Esophagus mucosa (tissue), 1 donor: ENCODE data around the gene KDM2B. TPM values are rescaled to one million over a fixed set of nuclear protein-coding genes. Genes with fewer than 3 reads are reported as not detected.
"Not testable (repeated sequence)": the region's sequence is repeated elsewhere in the genome, so short reads cannot be mapped to it uniquely, and the experiment has no call there.

ENCODE experiments used
- ATAC-seq: fragments of 200-7000 bp; cut with Tn5 transposase; one replicate; pipeline ENCODE4 v1.9.1; 2020
- total RNA-seq: library from RNA; stranded (reverse); gene quantifications from one replicate; pipeline ENCODE4 v1.2.4, GENCODE V29; 2023
- donor health status: DM: yes; HTN: yes; CAD: no.

Gene KDM2B
- 20.0 TPM for total RNA-seq

DNA sequence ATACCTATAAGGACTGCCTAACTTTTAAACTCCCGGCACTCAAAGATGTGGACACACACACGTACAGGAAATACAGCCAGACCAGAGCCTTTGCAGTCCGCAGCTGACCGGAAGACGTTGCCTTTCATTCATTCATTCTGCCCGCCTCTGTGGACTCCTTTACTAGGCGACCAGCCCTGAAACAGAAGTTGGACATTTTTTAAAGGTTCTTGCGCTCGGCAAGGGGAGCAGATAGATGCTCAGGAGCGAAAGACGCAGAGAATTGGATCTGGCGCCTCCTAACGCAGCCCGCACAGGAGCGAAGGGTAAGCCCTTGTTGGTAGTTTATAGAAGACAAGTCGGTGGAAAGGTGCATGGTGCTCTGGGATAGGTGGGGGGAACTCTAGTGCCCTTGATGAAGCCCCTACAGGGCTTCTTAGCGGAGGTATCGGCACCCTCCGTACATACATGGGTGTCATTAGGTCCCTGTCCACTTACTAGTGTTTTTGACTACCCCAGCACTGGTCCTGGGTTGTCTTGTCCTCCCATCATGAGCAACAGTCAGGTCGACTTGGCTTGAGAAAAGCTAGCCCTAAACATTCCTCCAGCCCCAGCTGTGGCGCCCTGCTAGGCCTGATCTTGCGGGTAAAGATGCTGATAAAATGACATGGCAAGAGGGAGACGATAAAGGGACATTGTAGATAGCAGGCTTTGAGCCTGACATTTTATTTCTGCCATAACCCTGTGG, at the start of gene KDM2B:
Gene KDM2B, minus strand, starts transcription at position 65 of the 727 bp plus-strand sequence. CDS start 112 bp downstream, outside the sequence.
- ATAC-seq, result no peak

DNA sequence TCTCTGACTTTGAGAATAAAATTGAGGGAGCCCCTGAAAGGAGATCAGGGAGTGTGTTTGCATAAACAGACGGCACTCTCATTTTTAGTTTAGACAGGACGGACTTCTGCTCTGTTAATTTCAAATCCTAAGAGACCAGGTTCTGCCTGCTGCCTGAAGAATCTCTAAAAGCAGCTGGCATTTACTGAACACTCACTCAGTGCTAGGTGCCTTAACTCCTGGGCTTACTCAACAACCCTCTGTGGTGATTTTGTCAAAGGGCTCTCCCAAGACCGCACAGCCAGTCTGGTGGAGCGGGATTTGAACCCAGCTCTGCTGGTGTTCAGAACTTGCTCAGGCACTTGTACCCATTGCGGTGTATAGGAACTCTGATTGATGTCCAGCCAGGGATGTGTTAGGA, 47.7 kb upstream of the KDM2B start:
- ATAC-seq, result no peak

DNA sequence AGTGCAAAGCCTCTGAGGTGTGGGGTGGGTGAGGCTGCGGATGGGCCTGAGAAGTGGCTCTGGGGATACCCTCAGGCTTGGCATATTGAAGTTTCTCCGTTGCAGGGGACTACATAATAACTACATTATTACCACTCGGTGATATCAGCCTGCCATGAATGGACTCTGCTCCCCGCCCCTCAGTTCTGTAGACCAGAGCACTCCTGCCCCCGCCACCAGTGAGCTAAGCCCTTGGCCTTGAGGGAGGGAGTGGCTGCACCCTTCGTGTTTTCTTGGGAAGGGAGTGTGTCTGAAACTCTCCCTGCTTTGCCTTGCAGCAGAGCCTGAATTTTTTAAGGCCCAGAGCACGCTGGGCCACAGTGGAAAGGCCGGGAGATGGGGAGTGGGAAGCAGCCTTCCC, 47.2 kb upstream of the KDM2B start:
- ATAC-seq, result no peak

DNA sequence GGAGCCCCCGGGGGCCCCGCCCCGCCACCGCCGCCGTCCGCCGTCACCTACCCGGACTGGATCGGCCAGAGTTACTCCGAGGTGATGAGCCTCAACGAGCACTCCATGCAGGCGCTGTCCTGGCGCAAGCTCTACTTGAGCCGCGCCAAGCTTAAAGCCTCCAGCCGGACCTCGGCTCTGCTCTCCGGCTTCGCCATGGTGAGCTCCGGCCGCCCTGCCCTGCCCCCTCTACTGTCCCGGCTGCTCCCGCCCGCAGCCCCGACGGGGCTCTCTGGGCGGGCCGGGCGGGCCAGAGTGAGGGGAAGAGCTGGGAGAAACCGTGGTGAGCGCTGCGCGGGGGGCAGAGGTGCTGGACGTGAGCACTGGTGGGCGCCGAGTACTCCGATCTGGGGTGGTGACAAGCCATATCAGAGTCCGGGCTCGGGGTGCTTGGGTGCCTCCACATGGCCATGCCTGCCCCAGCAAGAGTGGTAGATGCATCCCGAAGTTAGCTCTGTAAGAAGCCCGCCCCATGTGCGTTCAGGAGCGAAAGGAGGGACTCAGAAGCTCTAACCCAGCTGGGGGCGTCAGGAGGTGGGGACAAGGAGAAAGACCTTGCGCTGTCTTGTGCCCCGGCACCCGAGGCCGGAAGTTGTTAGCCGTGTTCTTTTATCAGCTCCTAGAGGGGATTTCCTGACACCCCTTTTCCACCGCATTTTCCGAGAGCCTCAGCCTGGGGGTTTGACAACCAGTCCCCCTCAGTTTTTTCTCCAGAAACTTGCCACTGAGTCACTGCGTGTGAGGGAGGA, 46.2 kb upstream of the KDM2B start:
- ATAC-seq, result peak; percentile 36

DNA sequence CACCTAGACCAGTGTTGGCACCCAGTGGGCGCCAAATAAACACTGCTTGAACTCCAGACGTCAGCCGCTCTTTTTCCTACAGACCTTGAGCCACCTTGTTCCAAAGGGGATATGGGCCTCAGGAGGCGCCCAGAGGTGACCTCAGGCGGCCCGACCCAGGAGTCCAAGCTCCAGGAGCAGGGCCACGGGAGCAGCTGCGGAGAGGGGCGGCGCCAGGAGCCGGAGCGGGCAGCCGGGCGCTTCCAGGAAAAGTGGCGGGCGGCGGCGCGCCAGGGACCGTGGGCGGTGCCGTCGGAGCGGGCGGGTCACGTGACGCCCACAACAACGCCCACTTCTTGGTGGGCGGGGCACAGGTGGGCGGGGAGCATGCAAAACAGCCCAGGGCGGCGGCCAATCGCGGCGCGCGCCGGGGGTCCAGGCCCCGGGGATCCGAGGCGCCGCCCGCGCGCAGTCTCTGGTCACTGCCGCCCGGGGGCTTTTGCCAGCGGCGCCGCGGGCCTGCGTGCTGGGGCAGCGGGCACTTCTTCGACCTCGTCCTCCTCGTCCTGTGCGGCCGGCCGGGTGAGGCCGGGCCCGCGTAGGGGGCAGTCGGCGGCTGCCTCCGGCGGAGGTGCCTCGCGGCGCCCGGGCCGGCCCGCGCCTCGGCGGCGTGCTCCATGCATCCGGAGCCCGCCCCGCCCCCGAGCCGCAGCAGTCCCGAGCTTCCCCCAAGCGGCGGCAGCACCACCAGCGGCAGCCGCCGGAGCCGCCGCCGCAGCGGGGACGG, 45.4 kb upstream of the KDM2B start, which contains the start of gene ORAI1:
Gene ORAI1, plus strand, starts transcription at position 444 of the 766 bp plus-strand sequence.
- peak; percentile 91 for ATAC-seq

DNA sequence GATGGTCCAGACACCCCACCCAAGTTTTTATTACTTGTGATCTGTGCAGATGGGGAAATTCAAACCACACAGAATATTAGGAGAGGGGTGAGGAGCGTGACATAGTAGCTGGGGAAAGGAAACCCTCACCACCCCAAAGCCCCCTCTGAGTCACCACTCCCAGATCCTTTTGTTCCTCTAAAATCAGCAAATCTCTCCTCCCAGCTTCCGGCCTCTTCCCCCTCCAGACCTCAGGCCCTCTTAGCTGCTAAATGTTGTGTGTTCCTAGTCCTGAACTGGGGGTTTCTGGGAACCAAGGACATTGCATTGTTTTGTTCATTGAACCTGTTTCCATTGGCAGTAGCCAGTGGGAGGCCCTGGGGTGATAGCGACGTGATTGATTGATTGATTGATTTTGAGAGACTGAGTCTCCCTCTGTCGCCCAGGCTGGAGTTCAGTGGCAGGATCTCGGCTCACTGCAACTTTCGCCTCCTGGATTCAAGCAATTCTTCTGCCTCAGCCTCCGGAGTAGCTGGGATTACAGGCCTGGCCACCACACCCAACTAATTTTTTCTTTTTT, 39.6 kb upstream of the KDM2B start:
- no peak for ATAC-seq

DNA sequence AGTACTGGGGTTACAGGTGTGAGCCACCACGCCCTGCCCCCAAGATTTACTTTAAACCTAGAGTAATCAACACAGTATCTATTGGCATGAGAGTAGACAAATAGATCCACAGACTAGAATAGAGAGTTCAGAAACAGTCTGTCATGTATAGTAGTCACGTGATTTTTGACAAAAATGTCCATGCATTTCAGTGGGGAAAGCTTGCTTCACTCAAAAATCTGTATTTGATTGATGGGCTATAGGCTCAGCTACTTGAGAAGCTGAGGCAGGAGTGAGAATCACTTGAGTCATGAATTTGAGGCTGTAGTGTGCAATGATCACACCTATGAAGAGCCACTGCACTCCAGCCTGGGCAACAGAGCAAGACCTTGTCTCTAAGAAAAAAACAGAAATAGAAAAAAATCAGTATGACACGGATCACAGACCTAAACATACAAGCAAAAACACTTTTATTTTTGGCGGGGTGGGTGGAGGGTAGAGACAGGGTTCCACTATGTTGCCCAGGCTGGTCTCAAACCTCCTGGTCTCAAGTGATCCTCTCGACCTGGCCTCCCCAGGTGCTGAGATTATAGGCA, 37.9 kb upstream of the KDM2B start:
- ATAC-seq, result no peak

DNA sequence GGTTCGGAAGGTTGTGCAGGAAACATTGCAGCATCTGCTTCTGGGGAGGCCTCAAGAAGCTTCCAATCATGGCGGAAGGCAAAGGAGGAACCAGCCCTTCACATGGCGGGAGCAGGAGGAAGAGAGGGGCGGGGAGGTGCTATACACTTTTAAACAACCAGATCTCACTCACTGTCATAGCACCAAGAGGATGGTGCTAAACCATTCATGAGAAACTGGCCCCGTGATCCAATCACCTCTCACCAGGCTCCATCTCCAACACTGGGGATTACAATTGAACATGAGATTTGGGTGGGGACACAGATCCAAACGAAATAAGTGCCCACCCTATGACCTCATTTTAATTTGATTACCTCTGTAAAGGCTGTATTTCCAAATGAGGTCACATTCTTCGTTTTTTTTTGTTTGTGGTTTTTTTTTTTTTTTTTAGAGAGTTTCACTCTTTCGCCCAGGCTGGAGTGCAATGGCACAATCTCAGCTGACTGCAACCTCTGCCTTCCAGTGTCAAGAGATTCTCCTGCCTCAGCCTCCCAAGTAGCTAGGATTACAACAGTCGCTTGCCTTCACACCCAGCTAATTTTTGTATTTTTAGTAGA, 34.1 kb upstream of the KDM2B start:
- no peak for ATAC-seq

DNA sequence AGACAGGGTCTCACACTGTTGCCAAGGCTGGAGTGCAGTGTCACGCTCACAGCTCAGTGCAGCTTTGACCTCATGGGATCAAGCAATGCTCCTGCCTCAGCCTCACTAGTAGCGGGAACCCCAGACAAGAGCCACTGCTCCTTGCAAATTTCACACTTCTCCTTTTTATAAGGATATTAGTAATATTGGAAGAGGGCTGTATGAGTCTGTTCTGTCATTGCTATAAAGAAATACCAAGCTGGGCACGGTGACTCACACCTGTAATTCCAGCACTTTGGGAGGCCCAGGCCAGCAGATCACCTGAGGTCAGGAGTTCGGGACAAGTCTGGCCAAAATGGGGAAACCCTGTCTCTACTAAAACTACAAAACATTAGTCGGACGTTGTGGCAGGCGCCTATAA, 32.6 kb upstream of the KDM2B start:
- ATAC-seq, result no peak

DNA sequence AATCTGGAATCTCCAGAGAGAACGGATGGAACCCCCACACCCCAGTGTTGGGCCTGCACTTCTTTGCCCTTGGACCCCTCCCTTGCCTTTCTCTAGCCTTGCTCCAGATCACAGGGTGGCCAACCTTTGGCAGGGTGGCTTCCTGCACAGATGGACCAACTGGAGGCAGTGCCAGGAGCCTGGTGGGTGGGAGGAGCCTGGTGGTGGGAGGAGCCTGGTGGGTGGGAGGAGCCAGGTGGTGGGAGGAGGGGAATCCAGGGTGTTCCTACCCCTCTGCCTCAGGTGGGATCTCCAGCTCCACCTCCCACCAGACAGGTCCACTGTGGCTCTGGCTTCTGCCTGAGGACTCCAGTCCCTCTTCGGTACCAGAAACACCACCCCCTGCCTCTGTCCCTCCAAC, 30.5 kb upstream of the KDM2B start:
- peak; percentile 25 for ATAC-seq

DNA sequence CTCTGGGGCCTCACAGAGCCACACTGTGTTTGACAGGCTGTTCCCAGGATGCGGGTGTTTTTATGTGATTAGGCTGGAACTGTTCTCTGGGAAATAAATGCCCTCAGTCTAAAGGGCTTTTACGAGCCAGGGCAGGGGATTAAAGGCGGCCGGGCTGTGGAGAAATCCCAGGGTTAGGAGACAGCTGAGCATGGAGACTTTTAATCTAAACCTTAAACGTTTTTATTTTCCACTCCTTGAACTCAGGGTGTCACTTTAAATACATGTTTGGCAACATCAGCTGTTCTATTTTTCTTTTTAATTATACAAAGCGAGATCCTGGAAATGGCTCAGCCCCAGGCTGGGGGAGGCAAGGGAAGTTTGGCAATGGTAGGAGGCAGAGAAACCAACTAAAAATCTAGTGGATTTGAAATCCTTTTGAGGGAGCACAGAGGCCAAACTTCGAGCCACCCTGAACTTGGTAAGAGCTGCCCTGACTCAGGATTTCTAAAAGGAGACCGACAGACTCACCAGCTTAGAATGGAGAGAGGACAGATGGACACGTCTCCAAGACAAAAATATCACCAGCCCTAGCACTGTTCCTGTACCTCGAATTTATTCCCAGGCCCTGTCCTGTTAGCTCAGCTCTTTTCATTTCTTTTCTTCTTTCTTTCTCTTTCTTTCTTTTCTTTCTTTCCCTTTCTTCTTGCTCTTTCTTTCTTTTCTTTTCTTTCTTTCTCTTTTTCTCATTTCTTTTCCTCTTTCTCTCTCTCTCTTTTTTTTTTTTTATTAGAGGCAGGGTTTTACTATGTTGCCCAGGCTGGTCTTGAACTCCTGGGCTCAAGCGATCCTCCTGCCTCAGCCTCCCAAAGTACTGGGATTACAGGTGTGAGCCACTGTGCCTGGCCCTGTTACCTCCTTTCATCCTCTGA, 29.7 kb upstream of the KDM2B start:
- ATAC-seq, result no peak

DNA sequence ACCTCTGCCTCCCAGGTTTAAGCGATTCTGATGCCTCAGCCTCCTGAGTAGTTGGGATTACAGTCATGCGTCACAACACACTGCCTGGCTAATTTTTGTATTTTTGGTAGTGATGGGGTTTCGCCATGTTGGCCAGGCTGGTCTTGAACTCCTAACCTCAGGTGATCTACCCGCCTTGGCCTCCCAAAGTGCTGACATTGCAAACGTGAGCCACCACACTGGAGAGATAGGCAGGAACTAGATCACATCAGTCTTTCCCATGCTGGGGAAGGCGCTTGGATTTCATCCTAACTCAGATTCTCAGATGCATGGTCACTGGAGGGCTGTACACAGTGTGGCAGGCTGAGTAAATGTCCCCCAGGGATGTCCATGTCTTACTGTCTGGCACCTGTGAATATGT, 27.5 kb upstream of the KDM2B start:
- ATAC-seq, result no peak

DNA sequence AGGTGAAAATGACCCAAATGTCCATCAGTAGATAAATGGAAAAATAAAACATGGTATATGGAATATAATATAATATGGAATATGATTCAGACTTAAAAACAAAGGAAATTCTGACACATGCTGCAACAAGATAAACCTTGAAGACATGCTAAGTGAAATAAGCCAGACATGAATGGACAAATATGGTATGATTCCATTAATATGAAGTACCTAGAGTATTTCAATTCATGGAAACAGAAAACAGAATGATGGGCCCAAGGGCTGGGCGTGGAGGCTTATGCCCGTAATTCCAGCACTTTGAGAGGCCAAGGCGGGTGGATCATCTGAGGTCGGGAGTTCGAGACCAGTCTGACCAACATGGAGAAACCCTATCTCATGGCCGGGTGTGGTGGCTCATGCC, 22.8 kb upstream of the KDM2B start:
- no peak for ATAC-seq

DNA sequence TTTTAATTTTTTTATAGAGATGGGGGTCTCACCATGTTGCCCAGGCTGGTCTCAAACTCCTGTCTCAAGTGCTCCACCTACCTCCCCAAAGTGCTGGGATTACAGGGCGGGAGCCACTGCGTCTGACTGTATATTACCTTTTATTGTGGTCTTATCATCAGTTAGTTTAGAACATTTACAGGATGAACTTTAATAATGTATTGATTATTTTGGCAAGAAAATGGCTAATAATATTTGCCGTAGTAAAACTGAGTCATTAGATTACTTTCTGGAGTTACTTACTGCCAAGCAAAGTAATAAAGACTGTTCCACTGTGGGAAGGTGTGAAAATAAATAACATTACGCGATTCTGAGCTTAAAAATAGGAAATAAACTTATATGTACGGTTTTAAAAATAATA, 21.9 kb upstream of the KDM2B start:
- no peak for ATAC-seq

DNA sequence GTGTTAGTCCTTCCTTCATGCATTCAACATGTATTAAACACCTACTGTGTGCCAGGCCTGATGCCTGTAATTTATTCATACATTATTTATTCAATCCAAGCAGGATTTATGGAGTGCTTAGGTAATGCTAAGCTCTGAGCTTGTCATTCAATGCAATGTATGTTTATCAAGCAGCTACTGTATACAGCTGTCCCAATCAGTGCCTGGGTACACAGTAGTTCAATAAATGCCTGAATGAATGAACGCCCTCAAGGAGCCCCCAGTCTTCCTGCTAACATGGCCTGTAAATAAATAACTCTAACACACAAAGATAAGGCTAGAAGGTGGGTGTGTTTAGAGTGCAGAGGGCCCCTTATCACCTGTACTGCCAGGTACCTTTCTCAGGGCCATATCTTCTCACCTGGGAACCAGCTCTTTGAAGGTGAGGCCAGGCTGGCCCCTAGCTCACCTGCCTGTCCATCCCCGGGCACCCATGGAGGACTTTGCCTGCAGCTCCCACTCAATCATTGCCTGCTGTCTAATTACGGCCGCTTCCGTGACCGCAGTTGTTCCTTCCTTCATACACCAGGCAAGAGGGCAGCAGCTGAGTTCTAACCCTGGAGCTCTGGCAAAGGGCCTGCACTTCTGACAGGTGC, 20.0 kb upstream of the KDM2B start:
- no peak for ATAC-seq

DNA sequence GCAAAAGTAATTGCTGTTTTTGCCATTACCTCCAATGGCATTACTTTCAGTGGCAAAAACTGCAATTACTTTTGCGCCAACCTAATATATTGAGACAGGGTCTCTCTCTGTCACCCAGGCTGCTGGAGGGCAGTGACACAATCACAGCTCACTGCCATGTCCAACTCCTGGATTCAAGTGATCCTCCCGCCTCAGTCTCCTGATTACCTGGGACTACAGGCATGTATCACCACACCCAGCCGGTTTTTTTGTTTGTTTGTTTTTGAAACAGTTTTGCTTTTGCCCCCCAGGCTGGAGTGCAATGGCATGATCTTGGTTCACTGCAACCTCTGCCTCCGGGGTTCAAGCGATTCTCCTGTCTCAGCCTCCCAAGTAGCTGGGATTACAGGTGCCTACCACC, 15.7 kb upstream of the KDM2B start:
- no peak for ATAC-seq

DNA sequence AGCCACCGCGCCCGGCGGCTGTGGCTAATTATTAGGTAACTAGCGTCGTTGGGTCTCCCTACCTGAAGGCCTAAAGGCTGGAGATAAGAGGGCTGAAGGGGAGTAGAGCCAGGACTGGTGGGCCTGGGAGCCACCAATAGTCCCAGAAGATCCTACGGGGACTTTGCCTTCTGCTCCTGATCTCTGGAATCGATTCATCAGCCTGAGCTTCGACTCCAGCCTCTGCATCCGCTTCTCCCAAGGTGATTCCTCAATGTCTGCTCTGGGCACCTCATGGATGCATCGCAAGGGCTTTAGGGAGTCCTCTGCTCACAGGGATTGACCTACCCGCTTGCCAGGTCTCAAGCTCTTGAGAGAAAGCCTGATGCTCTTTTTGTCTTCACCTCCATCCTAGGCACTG, 14.7 kb upstream of the KDM2B start:
- no peak for ATAC-seq

DNA sequence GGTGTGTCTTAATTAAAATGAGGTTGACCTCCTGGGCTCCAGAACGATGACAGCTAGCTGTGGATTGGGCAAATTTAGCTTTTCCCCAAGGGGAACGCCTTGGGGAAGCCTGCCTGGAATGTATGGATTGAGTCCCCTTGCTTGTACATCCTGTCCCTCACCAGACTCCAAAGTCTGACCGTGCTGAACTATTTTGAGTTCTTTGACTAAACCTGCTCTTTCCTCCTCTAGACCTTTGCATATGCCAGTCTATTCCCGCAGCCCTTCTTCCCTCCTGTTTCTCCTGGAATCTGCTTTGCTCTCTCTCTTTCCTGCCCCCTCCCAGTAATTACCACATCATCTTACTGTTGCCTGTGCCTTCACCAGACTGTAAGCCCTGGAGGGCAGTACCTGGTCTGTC, 11.5 kb upstream of the KDM2B start:
- no peak for ATAC-seq

DNA sequence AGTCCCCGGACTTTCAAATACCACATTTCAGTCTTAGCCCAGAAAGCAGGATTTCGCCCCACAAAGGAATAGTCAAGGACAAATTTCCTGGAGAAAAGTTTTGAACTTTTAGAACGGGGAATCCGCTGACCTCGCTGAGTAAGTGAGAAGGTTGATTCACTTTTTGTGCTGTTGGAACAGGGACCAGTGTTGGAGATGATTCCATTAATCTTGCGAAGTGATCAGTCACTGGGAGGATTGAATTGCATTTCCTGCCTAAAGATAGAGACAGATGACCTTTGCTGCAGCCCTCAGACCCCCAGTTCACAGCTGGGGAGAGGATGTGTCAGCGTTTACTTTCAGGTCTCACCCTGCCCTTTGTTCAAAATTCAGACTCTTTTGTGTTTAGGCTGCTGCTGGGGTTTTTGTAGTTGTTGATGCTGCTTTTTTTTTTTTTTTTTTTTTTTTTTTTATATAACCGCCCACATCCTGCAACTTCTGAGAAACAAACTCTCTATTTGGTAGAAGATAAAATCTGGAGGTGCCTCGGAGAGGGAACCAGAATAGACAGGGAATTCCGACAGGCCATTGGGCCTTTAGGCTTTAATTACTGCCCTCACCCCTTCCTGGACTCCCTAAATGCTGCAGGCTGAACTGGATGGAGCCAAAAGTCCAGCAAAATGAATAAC, 9.8 kb upstream of the KDM2B start:
- ATAC-seq, result peak; percentile 35

DNA sequence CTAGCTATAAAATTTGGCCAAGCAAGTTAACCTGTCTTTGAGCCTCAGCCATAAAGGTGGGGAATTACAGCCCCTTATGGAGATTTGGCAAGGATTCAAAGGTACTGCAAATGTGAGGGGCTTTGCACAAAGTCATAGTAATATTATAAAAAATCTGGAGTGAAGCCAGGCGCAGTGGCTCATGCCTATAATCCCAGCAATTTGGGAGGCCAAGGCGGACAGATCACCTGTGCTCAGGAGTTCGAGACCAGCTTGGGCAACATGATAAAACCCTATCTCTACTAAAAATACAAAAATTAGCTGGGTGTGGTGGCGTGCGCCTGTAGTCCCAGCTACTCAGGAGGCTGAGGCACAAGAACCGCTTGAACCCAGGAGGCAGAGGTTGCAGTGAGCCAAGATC, 4.1 kb upstream of the KDM2B start:
- not testable (repeated sequence) for ATAC-seq
